Tibial nerve (tissue), 4 donors: ENCODE results near the gene CUEDC1. TPM values are rescaled to one million over a fixed set of nuclear protein-coding genes. Genes with fewer than 3 reads are reported as not detected.

Experiments used
- DNase-seq, 2 donors: peaks; one replicate each; pipeline ENCODE4 v3.0.0-alpha.2; 2019; ENCODE audit warnings: low spot score in 2 of 2
- H3K27ac ChIP-seq, 4 donors: fragments of 200-600 bp; sonication (generic) in 3 of 4; one replicate each; pipeline ENCODE4 v1.5.1; 2017 to 2019; ENCODE audit warnings: mild to moderate bottlenecking in 1 of 4
- H3K27me3 ChIP-seq, 2 donors: fragments of 200-600 bp; sonication (generic) in 1 of 2; one replicate each; pipeline versions ENCODE4 v1.5.1 to v1.6.0; 2017 to 2019
- H3K36me3 ChIP-seq, 3 donors: fragments of 200-600 bp; sonication (generic); one replicate each; pipeline ENCODE4 v1.5.1; 2018 to 2019
- H3K4me1 ChIP-seq, 4 donors: fragments of 200-600 bp; sonication (generic) in 3 of 4; one replicate each; pipeline ENCODE4 v1.5.1; 2017 to 2019
- H3K4me3 ChIP-seq, 4 donors: fragments of 200-600 bp; sonication (generic) in 3 of 4; one replicate each; pipeline ENCODE4 v1.5.1; 2017 to 2019; ENCODE audit warnings: mild to moderate bottlenecking in 1 of 4, moderate library complexity in 1 of 4
- H3K9me3 ChIP-seq, 4 donors: fragments of 200-600 bp; sonication (generic) in 3 of 4; one replicate each; pipeline ENCODE4 v1.5.1; 2017 to 2019
- EP300 ChIP-seq, 2 donors: sonication (generic); formaldehyde crosslinking; IDR thresholded peaks; one replicate each; pipeline ENCODE4 v1.6.1; 2017; ENCODE audit warnings: antibody characterized with exemption in 2 of 2, mild to moderate bottlenecking in 1 of 2
- POLR2A ChIP-seq, 2 donors: fragments of 450-650 bp; IDR thresholded peaks; one replicate each; pipeline ENCODE4 v1.6.1; 2017; ENCODE audit warnings: antibody characterized with exemption in 2 of 2, mild to moderate bottlenecking in 2 of 2, moderate library complexity in 2 of 2
- WGBS, 2 donors: methylation state at CpG; one replicate each; pipeline ENCODE4 v1.1.5; 2018; 5-methylcytosine and 5-hydroxymethylcytosine counted together
- total RNA-seq, 4 donors: library from RNA; depleted of rRNA; stranded (reverse); fragments of >200 nt; gene quantifications; one replicate each; pipeline ENCODE4 v1.1.0, GENCODE V29; 2016
- TF ChIP-seq, protein P1 (sequence below), 5 experiments: fragments of 200-600 bp in 3 of 5; fragments of 450-650 bp in 2 of 5; sonication (generic) in 3 of 5; IDR thresholded peaks; one replicate each; pipeline ENCODE4 v1.5.1; 2016 to 2019; ENCODE audit warnings: antibody characterized with exemption in 5 of 5, mild to moderate bottlenecking in 3 of 5, moderate library complexity in 2 of 5

The CUEDC1 gene
- total RNA-seq, 4 donors from 2014 or later = 32.1 to 55.5 (median 38.8) TPM

DNA sequence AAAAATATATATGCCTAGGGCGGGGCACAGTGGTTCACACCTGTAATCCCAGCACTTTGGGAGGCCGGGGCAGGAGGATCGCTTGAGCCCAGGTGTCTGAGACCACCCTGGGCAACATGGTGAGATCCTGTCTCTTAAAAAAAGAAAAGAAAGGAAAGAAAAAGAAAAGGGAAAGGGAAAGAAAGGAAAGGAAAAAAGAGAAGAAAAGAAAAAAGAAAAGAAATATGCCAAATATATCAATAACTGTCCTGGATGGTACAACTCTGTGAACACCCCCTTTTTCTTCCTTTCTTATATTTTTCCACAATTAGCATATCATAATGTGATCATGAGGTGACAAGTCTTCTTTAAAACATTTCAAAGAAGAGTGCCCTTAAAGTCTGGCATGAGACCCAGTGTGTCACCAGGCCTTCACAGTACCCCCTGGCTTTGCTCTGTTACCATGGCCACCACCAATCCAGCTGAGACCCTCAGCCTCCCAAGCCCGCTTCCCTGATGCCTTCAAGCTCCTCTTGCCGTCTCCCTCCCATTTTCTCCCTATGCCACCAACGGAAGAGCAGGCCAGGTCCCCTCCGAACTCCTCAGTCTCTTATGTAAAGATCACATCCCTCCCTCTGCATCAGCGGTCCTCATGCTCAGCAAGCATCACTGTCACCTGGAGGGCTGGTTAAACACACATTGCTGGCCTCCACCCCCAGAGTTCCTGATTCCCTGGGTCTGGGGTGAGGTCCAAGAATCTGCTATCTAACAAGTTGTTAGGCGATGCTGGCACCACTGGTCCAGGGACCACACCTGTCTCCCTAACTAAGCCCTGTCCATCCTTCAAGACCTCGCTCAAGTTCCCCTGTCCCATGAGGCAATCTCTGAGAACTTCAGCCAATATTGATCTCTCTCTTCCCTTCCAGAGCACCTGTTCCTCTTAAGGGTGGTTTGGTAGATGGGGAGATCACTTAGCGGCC lies 44.5 kb downstream of the CUEDC1 start:
- peaks cover 0 to 97% (median 44%) of the 10 kb centered on the region in 4 donors for H3K4me1 ChIP-seq
- no peak for DNase-seq
- 93% methylated on average over 11 of the region's 11 CpGs for WGBS, 2 donors

DNA sequence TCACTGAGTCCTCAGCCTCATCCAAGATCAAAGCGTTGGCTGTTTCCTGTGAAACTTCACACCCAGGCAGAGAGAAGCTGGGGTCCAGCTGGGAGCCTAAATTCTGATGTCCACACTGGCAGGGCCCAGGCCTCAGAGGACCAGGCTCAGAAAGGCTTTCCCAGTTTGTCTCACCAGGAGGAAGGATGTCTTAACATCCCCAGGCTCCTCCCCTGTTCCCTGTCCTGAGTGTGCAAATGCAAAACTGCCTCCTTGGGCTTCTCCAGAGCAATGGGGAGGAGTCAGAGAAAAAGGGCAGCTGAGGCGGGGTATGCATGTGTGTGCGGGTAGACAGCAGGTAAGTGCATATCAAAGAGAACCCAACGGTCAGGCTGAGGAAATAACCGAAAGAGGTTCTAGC lies 45.7 kb downstream of the CUEDC1 start:
- WGBS, 2 donors = 85 to 91% methylated on average over 5 of the region's 5 CpGs
- H3K4me3 ChIP-seq = no peak overlapping the region
- no peaks in the 10 kb centered on the region for H3K9me3 ChIP-seq
- H3K27me3 ChIP-seq = no peaks in the 10 kb centered on the region
- H3K36me3 ChIP-seq = no peaks in the 10 kb centered on the region
- DNase-seq = no peak
- peaks cover 0 to 97% (median 45%) of the 10 kb centered on the region in 4 donors for H3K4me1 ChIP-seq
- H3K27ac ChIP-seq = peak overlapping the region in 2 of 4 donors; percentile 75 to 96
- TF ChIP-seq POLR2A (IDR thresholded peaks at IDR 0.05) (no peak), EP300 (IDR thresholded peaks at IDR 0.05) (no peak)
- TF ChIP-seq, protein P1, sequence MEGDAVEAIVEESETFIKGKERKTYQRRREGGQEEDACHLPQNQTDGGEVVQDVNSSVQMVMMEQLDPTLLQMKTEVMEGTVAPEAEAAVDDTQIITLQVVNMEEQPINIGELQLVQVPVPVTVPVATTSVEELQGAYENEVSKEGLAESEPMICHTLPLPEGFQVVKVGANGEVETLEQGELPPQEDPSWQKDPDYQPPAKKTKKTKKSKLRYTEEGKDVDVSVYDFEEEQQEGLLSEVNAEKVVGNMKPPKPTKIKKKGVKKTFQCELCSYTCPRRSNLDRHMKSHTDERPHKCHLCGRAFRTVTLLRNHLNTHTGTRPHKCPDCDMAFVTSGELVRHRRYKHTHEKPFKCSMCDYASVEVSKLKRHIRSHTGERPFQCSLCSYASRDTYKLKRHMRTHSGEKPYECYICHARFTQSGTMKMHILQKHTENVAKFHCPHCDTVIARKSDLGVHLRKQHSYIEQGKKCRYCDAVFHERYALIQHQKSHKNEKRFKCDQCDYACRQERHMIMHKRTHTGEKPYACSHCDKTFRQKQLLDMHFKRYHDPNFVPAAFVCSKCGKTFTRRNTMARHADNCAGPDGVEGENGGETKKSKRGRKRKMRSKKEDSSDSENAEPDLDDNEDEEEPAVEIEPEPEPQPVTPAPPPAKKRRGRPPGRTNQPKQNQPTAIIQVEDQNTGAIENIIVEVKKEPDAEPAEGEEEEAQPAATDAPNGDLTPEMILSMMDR (IDR thresholded peaks at IDR 0.05) = no peak

More for the DNA sequence above, 44.5 kb downstream of the CUEDC1 start:
- TF ChIP-seq, protein P1 (IDR thresholded peaks at IDR 0.05) = no peak
- no peak for TF ChIP-seq EP300 (IDR thresholded peaks at IDR 0.05)
- no peak for TF ChIP-seq POLR2A (IDR thresholded peaks at IDR 0.05)
- no peaks in the 10 kb centered on the region for H3K36me3 ChIP-seq
- no peak overlapping the region for H3K4me3 ChIP-seq
- H3K9me3 ChIP-seq = no peaks in the 10 kb centered on the region
- peak overlapping the region in 3 of 4 donors; percentile 9 to 96 (median 75) for H3K27ac ChIP-seq
- no peaks in the 10 kb centered on the region for H3K27me3 ChIP-seq

DNA sequence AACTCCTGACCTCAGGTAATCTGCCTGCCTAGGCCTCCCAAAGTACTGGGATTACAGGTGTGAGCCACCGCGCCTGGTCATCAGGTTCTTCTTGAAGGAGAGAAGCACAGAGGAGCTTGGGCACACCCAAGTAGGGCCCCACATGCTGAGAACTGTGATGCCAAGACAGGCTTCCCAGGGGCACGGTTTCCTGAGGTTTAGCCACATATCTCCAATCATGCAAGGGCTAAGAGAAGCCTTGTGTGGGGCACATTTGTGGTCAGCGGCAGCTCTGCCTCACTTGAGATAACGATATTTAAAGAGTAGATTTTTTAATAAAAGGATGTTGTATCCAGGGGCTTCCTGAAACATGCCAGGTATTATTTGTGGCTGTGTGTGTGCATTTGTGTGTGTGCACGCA lies 46.9 kb downstream of the CUEDC1 start:
- Histone ChIP-seq H3K36me3 (no peaks in the 10 kb centered on the region), H3K27me3 (no peaks in the 10 kb centered on the region), H3K27ac (peak overlapping the region in 2 of 4 donors; percentile 89 to 96), H3K4me1 (peaks cover 0 to 97% (median 47%) of the 10 kb centered on the region in 4 donors), H3K4me3 (no peak overlapping the region), H3K9me3 (no peaks in the 10 kb centered on the region)
- TF ChIP-seq, protein P1 (IDR thresholded peaks at IDR 0.05) = no peak
- TF ChIP-seq POLR2A (IDR thresholded peaks at IDR 0.05) = no peak
- TF ChIP-seq EP300 (IDR thresholded peaks at IDR 0.05) = no peak
- DNase-seq = no peak
- WGBS, 2 donors = 79 to 88% methylated on average over 6 of the region's 6 CpGs

DNA sequence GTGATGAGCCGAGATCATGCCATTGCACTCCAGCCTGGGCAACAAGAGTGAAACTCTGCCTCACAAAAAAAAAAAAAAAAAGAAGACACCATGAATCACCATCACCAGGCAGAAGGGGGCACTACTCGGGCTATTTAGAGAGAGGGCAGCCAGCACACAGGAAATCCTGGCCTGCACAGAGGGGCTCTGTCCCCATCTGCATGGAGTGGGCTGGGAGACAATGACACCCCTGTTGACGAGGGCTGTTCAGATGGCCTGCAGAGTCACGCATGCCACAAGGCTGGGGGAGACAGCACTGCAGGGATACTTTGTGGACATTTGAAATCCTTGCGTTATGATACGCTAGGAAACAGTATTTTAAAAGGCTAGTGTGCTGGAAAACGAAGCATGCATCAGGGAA lies 48.3 kb downstream of the CUEDC1 start:
- peak overlapping the region; percentile 20 to 96 (median 71) for H3K27ac ChIP-seq
- 40 to 63% methylated on average over 7 of the region's 7 CpGs for WGBS, 2 donors

More for the DNA sequence above, 48.3 kb downstream of the CUEDC1 start:
- H3K9me3 ChIP-seq = no peaks in the 10 kb centered on the region
- no peak overlapping the region for H3K4me3 ChIP-seq
- no peaks in the 10 kb centered on the region for H3K36me3 ChIP-seq
- DNase-seq = no peak
- TF ChIP-seq, protein P1 (IDR thresholded peaks at IDR 0.05) = peak in 2 of 5 experiments; percentile 33 to 41
- TF ChIP-seq EP300 (IDR thresholded peaks at IDR 0.05) (peak in 1 of 2 donors; percentile 71), POLR2A (IDR thresholded peaks at IDR 0.05) (no peak)
- H3K4me1 ChIP-seq = peaks cover 3 to 97% (median 49%) of the 10 kb centered on the region in 4 donors
- H3K27me3 ChIP-seq = no peaks in the 10 kb centered on the region
